GM23248 (cell line): ENCODE measurements around the gene KRT37.

Experiments
- EZH2 ChIP-seq: fragments of 200-600 bp; sonication (generic); IDR thresholded peaks from 2 replicates; pipeline ENCODE4 v1.6.1; 2018; ENCODE audit warnings: antibody characterized with exemption, mild to moderate bottlenecking; ENCODE audit not compliant: insufficient read depth, poor library complexity, severe bottlenecking
- EZH2phosphoT487 ChIP-seq: fragments of 200-600 bp; sonication (generic); IDR thresholded peaks from 2 replicates; pipeline ENCODE4 v1.6.1; 2018; ENCODE audit warnings: antibody characterized with exemption, moderate library complexity, mild to moderate bottlenecking, low read depth; ENCODE audit not compliant: insufficient read depth

DNA sequence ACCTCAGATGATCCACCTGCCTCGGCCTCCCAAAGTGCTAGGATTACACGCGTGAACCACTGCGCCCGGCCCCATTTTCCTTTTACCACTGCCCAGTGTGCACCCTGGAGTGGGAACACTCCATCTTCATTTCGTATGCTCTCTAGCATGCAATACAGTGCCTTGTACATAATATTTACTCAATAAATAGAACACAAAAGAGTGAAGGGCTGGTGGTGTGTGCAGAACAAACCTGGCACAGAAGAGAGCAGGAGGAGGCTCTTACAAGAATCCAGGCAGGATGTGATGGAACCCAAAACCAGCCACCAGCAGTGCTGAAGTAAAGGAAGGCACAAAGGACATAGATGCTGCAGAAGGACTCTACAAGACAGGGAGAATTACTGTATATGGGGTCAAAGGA lies 7.3 kb downstream of the KRT37 start:
- TF ChIP-seq EZH2 (no peak), EZH2phosphoT487 (no peak)
